ENCODE results near the gene MCM5. TPM values are rescaled to one million over a fixed set of nuclear protein-coding genes. Genes with fewer than 3 reads are reported as not detected.
"Not testable (repeated sequence)": the region's sequence is repeated elsewhere in the genome, so short reads cannot be mapped to it uniquely, and the experiment has no call there.

MCM5 gene
- total RNA-seq, 1 donor from 2014 or later = 9.1 TPM

GRCh38 chr22:35430897-35431322, 31.0 kb downstream of the MCM5 start:
- DNase-seq (ENCODE audit: low spot score) (peak; percentile 83), ATAC-seq (peak; percentile 99)

GRCh38 chr22:35431483-35432227, 31.7 kb downstream of the MCM5 start:
- DNase-seq (ENCODE audit: low spot score) = no peak

DNA sequence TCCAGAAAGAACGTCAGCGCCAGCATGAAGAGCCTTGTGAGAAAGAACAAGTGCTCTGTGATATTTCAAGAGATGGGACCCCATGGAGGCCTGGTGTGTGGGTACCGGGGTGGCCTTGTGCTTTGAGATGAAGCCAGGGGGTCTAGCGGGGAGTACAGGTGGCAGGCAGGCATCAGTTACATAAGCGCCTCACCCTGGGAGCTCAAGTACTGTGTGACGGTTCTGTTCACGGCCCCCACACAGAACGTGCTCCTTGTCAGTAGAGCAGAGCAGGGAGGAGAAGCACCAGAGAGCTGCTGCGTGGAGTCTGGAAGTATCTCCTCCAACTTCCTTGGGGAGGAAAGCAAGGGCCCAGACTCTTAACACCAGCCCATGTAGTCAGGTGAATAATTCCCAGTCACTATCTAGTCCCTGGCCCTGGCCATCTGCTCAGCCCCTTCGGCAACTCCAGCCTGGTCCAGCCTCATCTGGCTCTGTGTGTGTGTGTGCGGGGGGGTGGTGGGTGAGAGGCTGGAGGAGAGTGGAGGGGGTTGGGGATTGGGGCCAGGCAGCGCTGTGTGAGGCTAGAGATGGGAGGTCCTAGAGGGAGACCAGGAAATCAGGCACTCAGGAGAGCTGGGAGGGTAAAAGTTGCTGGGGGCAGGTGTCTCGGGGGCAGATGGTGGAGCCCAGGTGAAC, 32.4 kb downstream of the MCM5 start:
- ATAC-seq (no peak), DNase-seq (ENCODE audit: low spot score) (no peak)

More at GRCh38 chr22:35431483-35432227, 31.7 kb downstream of the MCM5 start:
- no peak for ATAC-seq

- no peak for ATAC-seq
- no peak for DNase-seq (ENCODE audit: low spot score)
Measured at GRCh38 chr22:35434061-35434710, 34.2 kb downstream of the MCM5 start.

GRCh38 chr22:35435201-35435740, 35.3 kb downstream of the MCM5 start:
- no peak for DNase-seq (ENCODE audit: low spot score)
- no peak for ATAC-seq

DNA sequence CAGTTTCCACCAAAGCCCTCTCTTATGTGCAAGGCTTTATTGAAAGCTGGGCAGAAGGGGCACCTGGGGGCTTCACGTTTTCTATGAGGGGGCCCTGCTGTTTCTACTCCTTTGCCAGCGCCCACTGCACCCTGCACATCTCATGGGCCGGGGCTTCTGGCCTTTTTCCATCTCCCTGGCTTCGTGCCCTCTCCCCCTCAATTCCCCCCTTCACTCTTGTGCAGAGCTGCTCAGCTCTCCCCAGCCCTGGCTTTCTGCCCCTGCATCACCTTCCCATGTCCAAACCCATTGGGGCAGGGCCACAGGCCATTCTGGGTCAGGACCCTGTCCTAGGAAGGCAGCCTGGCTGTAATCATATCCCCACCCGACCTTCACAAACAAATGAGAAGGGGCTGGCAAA, 36.5 kb downstream of the MCM5 start:
- ATAC-seq = no peak

GRCh38 chr22:35437049-35437448, 37.1 kb downstream of the MCM5 start:
- ATAC-seq (no peak), DNase-seq (ENCODE audit: low spot score) (no peak)

More for the DNA sequence above, 36.5 kb downstream of the MCM5 start:
- DNase-seq (ENCODE audit: low spot score) = no peak

GRCh38 chr22:35438673-35439364, 38.9 kb downstream of the MCM5 start:
- ATAC-seq; DNase-seq (ENCODE audit: low spot score): not testable (repeated sequence)

- DNase-seq (ENCODE audit: low spot score) = no peak
- ATAC-seq = no peak
Measured at GRCh38 chr22:35439365-35439717, 39.4 kb downstream of the MCM5 start.

- DNase-seq (ENCODE audit: low spot score) (no peak), ATAC-seq (no peak)
Measured at GRCh38 chr22:35440129-35440528, 40.2 kb downstream of the MCM5 start.

DNA sequence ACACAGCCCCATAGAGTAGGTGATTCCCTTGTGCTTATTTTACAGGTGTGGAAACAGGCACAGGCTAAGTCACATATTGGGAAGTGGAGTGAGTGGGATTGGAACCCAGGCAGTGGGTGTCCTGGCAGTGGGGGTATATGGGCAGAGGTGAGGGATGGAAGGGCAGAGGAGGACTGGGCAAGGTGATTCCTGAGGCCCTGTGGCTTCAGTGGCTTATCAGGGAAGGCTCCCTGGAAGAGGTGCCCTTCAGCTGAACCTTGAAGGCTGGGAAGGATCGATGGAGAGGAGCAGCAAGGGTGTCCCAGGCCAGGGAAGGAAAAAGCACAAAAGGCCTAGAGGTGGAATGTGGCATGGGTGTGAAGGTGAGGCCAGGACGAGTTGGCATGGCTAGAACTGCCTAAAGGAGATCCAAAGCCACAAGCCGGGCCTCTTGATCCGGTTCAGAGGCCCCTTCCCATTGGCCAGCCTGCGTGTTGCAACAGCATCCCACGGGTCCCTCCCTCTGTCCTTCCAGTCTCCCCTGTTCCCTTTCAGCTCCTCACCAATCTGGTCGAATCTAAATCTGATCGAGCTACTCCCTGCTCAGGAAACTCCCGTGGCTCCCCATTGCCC, 41.7 kb downstream of the MCM5 start:
- no peak for ATAC-seq

DNA sequence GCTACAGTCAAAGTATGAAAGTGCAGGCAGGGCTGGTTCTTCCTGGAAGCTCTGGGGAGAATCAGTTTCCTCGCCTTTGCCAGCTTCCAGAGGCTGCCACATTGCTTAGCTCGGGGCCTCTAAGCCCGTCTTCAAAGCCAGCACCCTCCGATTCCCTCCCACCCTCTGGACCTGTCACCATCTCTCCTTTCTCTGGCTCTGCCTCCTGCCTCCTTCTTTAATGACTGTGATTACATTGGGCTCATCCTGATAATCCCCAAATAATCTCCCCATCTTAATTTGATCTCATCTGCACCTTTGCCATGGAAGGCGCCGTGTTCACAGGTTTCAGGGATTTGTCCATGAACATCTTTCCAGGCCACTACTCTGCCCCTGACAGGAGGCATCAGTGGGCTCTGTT, 42.5 kb downstream of the MCM5 start:
- ATAC-seq = no peak
- no peak for DNase-seq (ENCODE audit: low spot score)

More for the DNA sequence above, 41.7 kb downstream of the MCM5 start:
- DNase-seq (ENCODE audit: low spot score) = no peak

DNA sequence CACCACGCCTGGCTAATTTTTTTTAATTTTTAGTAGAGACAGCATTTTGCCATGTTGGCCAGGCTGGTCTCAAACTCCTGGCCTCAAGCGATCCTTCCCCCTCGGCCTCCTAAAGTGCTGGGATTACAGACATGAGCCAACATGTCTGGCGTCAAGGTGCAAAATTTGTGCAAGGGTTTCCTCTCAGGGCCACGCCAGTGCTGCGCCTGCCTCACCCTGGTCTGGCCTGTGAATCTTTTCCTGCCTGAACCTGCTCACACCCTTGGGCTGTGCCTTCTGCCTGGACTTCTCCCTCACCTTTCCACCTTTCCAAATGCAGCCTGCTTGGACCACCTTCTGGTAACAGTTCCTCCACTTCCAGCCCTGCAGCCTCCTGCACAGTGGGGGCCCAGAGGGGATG, 43.4 kb downstream of the MCM5 start:
- DNase-seq (ENCODE audit: low spot score) (no peak), ATAC-seq (no peak)

GRCh38 chr22:35443790-35444684, 44.1 kb downstream of the MCM5 start:
- ATAC-seq (no peak), DNase-seq (ENCODE audit: low spot score) (no peak)

DNA sequence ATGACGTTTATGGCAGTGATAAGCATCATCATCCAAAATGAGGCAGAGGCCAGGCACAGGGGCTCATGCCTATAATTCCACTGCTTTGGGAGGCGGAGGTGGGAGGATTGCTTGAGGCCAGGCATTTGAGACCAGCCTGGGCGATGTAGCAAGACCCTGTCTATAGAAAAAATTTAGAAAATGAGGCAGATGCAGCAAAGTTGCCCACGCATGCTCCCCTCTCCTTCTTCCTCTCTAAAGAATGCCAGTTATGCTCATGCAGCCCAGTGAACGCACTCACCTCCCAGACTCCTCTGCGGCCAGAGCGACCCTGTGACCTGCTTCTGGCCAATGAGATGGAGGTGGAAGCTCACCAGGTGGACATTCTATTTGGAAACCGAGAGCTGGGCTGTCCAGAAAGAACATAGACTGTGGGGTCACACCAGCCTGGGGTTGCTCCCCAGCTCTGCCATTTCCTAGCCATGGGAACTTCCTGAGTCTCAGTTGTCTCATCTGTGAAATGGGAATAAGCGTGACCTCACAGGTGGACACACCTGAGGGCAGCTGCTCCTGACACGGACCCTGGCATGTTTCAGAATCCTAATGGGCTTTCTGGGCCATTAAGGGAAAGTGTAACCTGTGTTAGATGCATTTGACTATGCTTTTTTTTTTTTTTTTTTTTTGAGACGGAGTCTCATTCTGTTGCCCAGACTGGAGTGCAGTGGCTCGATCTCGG, 44.9 kb downstream of the MCM5 start:
- ATAC-seq (no peak), DNase-seq (ENCODE audit: low spot score) (no peak)

DNA sequence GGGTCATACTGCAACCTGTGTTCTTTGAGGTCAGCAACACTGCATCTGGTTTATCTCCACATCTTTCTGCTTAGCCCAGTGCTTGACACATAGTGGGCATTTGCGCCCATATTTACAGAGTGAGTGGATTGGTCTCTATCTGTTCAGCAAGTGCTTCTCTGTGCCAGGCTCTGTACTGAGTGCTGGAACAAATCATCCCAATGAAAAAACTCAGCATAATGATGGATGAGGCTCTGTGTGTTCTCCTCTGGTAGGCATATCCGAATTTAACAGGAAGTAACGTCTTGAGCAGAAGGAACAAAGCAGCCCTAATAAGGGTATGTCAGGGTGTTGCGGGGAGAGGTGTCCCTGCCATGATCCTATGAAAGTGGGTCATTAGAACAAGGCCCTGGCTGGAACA, 46.0 kb downstream of the MCM5 start:
- ATAC-seq = no peak
- no peak for DNase-seq (ENCODE audit: low spot score)

DNA sequence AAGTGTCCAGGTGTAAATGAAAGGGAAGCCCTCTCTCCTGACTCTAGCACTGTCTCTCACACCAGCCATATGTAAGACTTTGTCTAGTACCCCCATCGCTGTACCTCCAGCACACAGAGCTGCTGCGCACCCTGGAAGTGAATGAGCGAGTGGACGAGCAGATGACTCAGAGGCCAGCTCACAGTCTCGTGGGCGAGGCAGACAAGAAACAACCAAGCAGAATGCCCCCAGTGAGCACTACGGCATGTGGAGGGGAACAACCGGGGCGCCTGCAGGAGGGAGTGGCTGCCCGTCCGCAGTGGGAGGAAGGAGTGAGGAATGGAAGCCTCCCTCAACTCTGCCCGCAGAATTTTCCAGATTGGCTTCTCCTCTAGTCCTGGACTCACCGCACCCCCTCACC, 46.4 kb downstream of the MCM5 start:
- DNase-seq (ENCODE audit: low spot score) = no peak
- ATAC-seq = no peak

DNA sequence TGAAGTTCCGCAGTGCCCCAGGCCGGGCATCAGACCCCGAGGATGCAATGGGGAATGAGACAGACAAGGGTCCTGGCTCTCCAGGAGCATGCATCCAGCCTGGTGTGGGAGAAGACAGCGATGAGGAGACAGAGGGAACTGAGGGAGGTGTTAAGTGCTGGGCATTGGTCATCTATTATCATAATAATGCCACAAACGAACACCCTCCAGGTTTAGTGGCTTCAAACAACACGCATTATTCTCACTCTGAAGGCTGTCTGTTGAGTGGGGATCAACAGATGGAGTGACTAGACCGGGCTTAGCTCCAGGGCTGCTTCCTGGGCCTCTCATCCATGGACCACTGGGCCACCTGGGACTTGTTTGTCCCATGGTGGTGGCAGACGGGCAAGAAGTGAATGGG, 48.6 kb downstream of the MCM5 start:
- ATAC-seq (no peak), DNase-seq (ENCODE audit: low spot score) (no peak)

Measured in left lobe of liver (tissue), 2 donors.